ENCODE results near the gene CFL1.

DNA sequence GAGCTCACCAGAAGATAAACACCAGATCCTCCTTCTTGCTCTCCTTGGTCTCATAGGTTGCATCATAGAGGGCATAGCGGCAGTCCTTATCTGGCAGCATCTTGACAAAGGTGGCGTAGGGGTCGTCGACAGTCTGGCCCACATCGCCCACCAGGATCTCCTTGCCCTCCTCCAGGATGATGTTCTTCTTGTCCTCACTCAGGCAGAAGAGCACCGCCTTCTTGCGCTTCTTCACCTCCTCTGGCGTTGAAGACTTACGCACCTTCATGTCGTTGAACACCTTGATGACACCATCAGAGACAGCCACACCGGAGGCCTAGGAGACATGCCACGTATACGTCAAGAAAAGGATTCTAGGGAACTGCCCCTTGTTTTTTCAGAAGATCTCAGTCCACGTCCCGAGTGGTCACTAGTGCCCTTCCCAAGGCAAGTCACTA, 2.0 kb downstream of the CFL1 start:
- TF ChIP-seq, protein P1, sequence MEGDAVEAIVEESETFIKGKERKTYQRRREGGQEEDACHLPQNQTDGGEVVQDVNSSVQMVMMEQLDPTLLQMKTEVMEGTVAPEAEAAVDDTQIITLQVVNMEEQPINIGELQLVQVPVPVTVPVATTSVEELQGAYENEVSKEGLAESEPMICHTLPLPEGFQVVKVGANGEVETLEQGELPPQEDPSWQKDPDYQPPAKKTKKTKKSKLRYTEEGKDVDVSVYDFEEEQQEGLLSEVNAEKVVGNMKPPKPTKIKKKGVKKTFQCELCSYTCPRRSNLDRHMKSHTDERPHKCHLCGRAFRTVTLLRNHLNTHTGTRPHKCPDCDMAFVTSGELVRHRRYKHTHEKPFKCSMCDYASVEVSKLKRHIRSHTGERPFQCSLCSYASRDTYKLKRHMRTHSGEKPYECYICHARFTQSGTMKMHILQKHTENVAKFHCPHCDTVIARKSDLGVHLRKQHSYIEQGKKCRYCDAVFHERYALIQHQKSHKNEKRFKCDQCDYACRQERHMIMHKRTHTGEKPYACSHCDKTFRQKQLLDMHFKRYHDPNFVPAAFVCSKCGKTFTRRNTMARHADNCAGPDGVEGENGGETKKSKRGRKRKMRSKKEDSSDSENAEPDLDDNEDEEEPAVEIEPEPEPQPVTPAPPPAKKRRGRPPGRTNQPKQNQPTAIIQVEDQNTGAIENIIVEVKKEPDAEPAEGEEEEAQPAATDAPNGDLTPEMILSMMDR (conservative IDR thresholded peaks at IDR 0.05 in 1 of 2, IDR thresholded peaks at IDR 0.05 in 1 of 2; ENCODE audit: extremely low read depth in 1 of 2, insufficient read depth in 1 of 2, low read depth in 1 of 2, low read length in 2 of 2): no peak
- TF ChIP-seq EZH2 (IDR thresholded peaks at IDR 0.05; ENCODE audit: borderline replicate concordance, low read length): no peak
